Measurements from ENCODE around the gene EN2. TPM values are rescaled to one million over a fixed set of nuclear protein-coding genes. Genes with fewer than 3 reads are reported as not detected.

EN2 gene
- total and polyA plus RNA-seq, 2 of the 13 experiments (the other 11 are each of a cell fraction or from before 2014, with no cell fraction given): not detected

DNA sequence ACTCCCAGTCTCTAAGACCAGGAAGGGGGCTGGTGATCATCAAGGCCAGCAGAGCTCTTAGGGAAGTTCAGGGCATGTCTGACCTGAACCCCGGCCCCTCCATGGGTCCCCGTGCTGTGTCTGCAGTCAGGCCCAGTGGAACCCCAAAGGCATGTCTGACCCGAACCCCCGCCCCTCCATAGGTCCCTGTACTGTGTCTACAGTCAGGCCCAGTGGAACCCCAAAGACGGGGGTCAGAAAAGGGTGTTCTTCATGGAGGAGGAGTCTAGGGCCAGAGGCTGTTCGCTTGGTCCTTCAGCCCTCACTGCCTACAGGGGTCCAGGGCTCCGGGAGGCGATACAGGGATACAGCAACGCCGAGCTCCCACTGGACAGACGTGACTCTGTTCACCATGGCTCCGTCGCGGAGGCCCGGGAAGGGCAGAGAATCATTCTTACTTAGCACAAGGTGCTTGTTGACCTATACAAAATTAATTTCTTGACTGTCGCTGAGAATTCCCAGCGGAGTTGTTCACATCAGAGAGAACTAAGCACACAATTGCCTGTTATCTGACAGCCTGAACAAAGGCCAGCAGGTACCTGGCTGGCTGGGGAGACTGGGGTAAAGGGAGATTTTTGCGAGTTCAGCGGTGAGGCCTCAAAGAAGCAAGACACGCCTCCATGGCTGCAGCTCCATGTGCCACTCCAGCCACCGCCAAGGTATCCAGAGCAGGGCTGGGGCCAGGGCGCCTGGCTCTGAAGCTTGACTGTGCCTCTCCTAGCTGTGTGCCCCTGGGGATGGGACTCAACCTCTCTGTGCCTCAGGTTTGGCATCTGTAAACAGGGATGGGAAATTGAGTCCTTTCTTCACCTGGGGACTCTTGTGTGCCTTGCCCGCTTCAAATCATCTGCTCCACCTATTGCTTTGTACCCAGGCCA lies 26.8 kb downstream of the EN2 start:
- POLR2A ChIA-PET: no interaction called here
- H3K27me3 ChIP-seq (ENCODE audit: control insufficient read depth in 1 of 2, insufficient read depth in 2 of 2, low read length in 2 of 2): peaks cover 20 to 80% of the 10 kb centered on the region in 2 experiments
- H2AFZ ChIP-seq (ENCODE audit: low read length): no peak overlapping the region
- TF ChIP-seq ZFX (CRISPR knock-in tag; IDR thresholded peaks at IDR 0.05; ENCODE audit: low read depth): no peak
- TF ChIP-seq ZNF768 (CRISPR knock-in tag; IDR thresholded peaks at IDR 0.05): peak; percentile 82
- no peaks in the 10 kb centered on the region for H3K79me2 ChIP-seq (ENCODE audit: insufficient read depth, low read length)
- no peak; the same call in 2 of the 3 replicates for ATAC-seq
- no TSS peak for BruUV-seq (replicated peaks)
- CTCF ChIA-PET (ENCODE audit: low intra/inter-chr PET ratio, low total read pairs): no interaction called here
- H3K4me2 ChIP-seq (ENCODE audit: low read depth, low read length): no peak overlapping the region
- no peaks in the 10 kb centered on the region for H3K4me1 ChIP-seq (ENCODE audit: insufficient read depth, low read length)
- H3K9ac ChIP-seq (ENCODE audit: insufficient read depth, low read depth, low read length): no peak overlapping the region
- FAIRE-seq: no peak
- WGBS (ENCODE audit: low lambda C conversion rate): 25% methylated on average over 10 of the region's 23 CpGs
- in situ Hi-C loops (cut with HindIII; ENCODE audit: extremely low pct_ligation_motif_present, low pct_unique_long_range_greater_than_20kb): no loop called here
- no peaks in the 10 kb centered on the region for H3K36me3 ChIP-seq (replicated peaks in 1 of 2; ENCODE audit: control insufficient read depth in 1 of 2, insufficient read depth in 2 of 2, low read length in 2 of 2)
- intact Hi-C loops (cut with micrococcal nuclease; ENCODE audit: unreplicated experiment): no loop called here
- no peak for DNase-seq (ENCODE audit: low spot score)
- no peak overlapping the region for H3K4me3 ChIP-seq (replicated peaks in 1 of 3; ENCODE audit: insufficient read depth in 1 of 3, low read depth in 2 of 3, low read length in 3 of 3)
- H4K20me1 ChIP-seq (ENCODE audit: insufficient read depth, low read length): no peaks in the 10 kb centered on the region
- H3K27ac ChIP-seq (ENCODE audit: extremely low read length, insufficient read depth, low read length): no peak overlapping the region
- no peaks in the 10 kb centered on the region for H3K9me3 ChIP-seq (ENCODE audit: low read length)

DNA sequence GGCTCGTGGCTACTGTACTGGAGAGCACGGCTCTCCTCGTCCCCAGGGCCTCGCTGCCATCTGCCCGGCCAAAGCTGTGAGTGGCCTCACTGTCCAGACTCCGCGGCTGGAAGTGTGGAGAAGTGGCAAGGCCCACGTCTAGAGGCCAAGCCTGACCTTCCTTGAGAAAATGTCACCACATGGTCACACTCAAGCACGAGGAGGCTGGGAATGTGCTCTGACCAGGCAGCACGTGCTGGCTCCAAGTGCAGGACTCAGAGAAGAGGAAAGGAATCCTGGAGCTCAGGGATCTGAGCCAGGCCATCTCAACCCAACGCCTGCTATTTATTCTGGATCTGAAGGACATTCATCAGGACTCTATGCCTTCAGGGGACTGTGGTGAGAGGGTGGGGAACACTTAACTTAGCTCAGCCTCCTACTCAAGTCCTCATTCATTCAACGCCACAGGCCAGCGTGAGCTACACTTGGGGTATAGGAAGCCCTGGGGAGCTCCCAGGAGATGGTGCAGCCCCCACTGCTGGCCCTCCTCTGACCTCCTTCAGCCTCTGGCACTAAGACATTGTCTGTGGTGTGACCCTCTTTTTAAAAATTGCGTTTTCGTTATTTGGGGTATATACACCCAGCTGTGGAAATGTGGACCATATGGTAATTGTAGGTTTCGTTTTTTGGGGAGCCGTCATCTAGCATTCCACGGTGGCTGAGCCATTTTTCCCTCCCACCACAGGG lies 29.0 kb downstream of the EN2 start:
- no peak for DNase-seq (ENCODE audit: low spot score)
- no peak for TF ChIP-seq JDP2 (CRISPR knock-in tag; IDR thresholded peaks at IDR 0.05; ENCODE audit: borderline replicate concordance)
- TF ChIP-seq, protein P1, sequence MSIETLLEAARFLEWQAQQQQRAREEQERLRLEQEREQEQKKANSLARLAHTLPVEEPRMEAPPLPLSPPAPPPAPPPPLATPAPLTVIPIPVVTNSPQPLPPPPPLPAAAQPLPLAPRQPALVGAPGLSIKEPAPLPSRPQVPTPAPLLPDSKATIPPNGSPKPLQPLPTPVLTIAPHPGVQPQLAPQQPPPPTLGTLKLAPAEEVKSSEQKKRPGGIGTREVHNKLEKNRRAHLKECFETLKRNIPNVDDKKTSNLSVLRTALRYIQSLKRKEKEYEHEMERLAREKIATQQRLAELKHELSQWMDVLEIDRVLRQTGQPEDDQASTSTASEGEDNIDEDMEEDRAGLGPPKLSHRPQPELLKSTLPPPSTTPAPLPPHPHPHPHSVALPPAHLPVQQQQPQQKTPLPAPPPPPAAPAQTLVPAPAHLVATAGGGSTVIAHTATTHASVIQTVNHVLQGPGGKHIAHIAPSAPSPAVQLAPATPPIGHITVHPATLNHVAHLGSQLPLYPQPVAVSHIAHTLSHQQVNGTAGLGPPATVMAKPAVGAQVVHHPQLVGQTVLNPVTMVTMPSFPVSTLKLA (IDR thresholded peaks at IDR 0.05): peak; percentile 81
- TF ChIP-seq ZIK1 (CRISPR knock-in tag; IDR thresholded peaks at IDR 0.05; ENCODE audit: borderline replicate concordance, low read depth): no peak

More for the DNA sequence above, 29.0 kb downstream of the EN2 start:
- Histone ChIP-seq H3K27ac (ENCODE audit: extremely low read length, insufficient read depth, low read length) (no peak overlapping the region), H3K36me3 (replicated peaks in 1 of 2; ENCODE audit: control insufficient read depth in 1 of 2, insufficient read depth in 2 of 2, low read length in 2 of 2) (no peaks in the 10 kb centered on the region), H3K4me2 (ENCODE audit: low read depth, low read length) (no peak overlapping the region), H4K20me1 (ENCODE audit: insufficient read depth, low read length) (no peaks in the 10 kb centered on the region), H3K9ac (ENCODE audit: insufficient read depth, low read depth, low read length) (no peak overlapping the region), H2AFZ (ENCODE audit: low read length) (no peak overlapping the region), H3K27me3 (ENCODE audit: control insufficient read depth in 1 of 2, insufficient read depth in 2 of 2, low read length in 2 of 2) (peaks cover 23 to 92% of the 10 kb centered on the region in 2 experiments), H3K79me2 (ENCODE audit: insufficient read depth, low read length) (no peaks in the 10 kb centered on the region), H3K4me1 (ENCODE audit: insufficient read depth, low read length) (no peaks in the 10 kb centered on the region), H3K4me3 (replicated peaks in 1 of 3; ENCODE audit: insufficient read depth in 1 of 3, low read depth in 2 of 3, low read length in 3 of 3) (no peak overlapping the region), H3K9me3 (ENCODE audit: low read length) (no peaks in the 10 kb centered on the region)
- ChIA-PET CTCF (ENCODE audit: low intra/inter-chr PET ratio, low total read pairs) (no interaction called here), POLR2A (no interaction called here)
- no peak for FAIRE-seq
- in situ Hi-C loops (cut with HindIII; ENCODE audit: extremely low pct_ligation_motif_present, low pct_unique_long_range_greater_than_20kb): no loop called here
- 22% methylated on average over 13 of the region's 18 CpGs for WGBS (ENCODE audit: low lambda C conversion rate)
- ATAC-seq: no peak
- no TSS peak for BruUV-seq (replicated peaks)
- intact Hi-C loops (cut with micrococcal nuclease; ENCODE audit: unreplicated experiment): no loop called here

All from HepG2 (cell line).